ES-I3 (cell line): ENCODE data around the gene MTUS2.

ENCODE experiments used
- H3K36me3 ChIP-seq: 2 replicates; pipeline ENCODE4 v1.6.1; 2013; ENCODE audit warnings: mild to moderate bottlenecking, low read length, control low read depth, moderate library complexity; ENCODE audit not compliant: insufficient read depth
- H3K4me1 ChIP-seq: 2 replicates; pipeline ENCODE4 v1.6.1; 2013; ENCODE audit warnings: mild to moderate bottlenecking, control low read depth, low read length; ENCODE audit not compliant: insufficient read depth
- H3K9ac ChIP-seq: 2 replicates; pipeline ENCODE4 v1.6.1; 2013; ENCODE audit warnings: low read depth, mild to moderate bottlenecking, low read length, moderate library complexity
- H3K9me3 ChIP-seq: 2 replicates; pipeline ENCODE4 v1.6.1; 2013; ENCODE audit warnings: mild to moderate bottlenecking, low read length, moderate library complexity; ENCODE audit not compliant: control insufficient read depth, insufficient read depth

MTUS2 gene

GRCh38 chr13:29050719-29051118 is 230.6 kb downstream of the MTUS2 start:
- Histone ChIP-seq H3K36me3 (no peaks in the 10 kb centered on the region), H3K9me3 (no peaks in the 10 kb centered on the region), H3K4me1 (no peaks in the 10 kb centered on the region), H3K9ac (no peak overlapping the region)

- H3K9ac ChIP-seq: no peak overlapping the region
- H3K4me1 ChIP-seq: no peaks in the 10 kb centered on the region
- no peaks in the 10 kb centered on the region for H3K36me3 ChIP-seq
- no peaks in the 10 kb centered on the region for H3K9me3 ChIP-seq
These were observed 239.7 kb downstream of the MTUS2 start for GRCh38 chr13:29059800-29060199.

DNA sequence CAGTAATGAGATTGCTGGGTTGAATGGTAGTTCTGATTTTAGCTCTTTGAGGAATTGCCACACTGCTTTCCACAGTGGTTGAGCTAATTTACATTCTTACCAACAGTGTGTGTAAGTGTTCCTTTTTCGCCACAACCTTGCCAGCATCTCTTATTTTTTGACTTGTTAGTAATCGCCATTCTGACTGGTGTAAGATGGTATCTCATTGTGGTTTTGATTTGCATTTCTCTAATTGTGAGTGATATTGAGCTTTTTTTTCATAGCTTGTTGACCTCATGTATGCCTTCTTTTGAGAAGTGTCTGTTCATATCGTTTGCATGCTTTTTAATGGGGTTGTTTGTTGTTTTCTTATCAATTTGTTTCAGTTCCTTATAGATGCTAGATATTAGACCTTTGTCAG is 245.0 kb downstream of the MTUS2 start:
- H3K4me1 ChIP-seq: no peaks in the 10 kb centered on the region
- H3K36me3 ChIP-seq: no peaks in the 10 kb centered on the region
- H3K9ac ChIP-seq: no peak overlapping the region
- no peaks in the 10 kb centered on the region for H3K9me3 ChIP-seq

DNA sequence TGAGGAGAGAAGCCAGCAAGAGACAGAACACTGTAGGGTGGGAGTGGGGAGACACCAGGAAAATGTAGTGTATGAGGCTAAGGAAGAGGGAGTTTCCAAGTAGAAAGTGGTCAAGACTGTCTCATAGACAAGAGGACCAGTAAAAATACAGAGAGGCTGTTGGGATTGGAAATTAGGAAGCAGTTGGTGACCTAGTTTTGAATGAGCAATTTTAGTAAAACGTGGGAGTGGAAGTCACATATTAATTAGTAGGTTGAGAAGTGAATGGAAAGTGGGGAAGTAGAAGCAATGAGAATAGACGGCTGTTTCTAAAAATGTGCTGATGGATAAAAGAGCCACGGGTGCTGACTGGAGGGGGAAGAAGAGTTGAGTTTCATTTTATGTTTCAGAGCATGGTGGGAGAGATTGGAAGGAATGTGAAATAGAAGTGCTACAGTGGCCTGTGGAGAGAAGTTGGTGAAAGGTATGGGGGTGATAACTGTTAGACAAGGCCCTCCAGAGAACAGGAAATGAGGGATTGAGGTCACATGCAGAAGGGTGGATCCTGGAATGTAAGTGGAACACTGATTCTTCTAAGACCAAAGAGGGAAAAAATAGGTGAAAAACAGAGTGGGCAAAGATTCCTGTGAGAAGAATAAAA is 247.3 kb downstream of the MTUS2 start:
- Histone ChIP-seq H3K9me3 (no peaks in the 10 kb centered on the region), H3K9ac (no peak overlapping the region), H3K4me1 (no peaks in the 10 kb centered on the region), H3K36me3 (no peaks in the 10 kb centered on the region)

DNA sequence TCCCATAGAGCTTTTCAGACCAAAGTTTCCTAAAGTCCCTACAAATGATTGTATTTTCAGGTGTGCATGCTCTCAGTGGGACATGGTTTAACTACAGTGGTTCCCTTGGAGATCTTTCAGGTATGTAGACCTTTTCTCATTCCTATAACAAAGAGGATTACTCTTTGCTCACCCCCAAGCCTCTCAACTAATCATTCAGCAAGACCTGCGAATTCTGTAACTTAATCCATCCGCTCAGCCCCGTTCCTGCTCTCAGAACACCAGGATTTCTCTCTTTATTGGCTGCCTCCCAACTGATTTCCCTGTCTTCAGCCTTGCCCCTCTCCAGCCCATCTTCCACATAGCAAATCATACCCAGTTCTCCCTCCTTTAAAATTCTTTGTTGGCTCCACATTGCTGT is 253.6 kb downstream of the MTUS2 start:
- Histone ChIP-seq H3K9me3 (no peaks in the 10 kb centered on the region), H3K4me1 (no peaks in the 10 kb centered on the region), H3K9ac (no peak overlapping the region), H3K36me3 (no peaks in the 10 kb centered on the region)

GRCh38 chr13:29077051-29077813 is 257.1 kb downstream of the MTUS2 start:
- no peaks in the 10 kb centered on the region for H3K36me3 ChIP-seq
- no peaks in the 10 kb centered on the region for H3K4me1 ChIP-seq
- no peaks in the 10 kb centered on the region for H3K9me3 ChIP-seq
- no peak overlapping the region for H3K9ac ChIP-seq

GRCh38 chr13:29081036-29081435 is 260.9 kb downstream of the MTUS2 start:
- Histone ChIP-seq H3K9me3 (no peaks in the 10 kb centered on the region), H3K4me1 (no peaks in the 10 kb centered on the region), H3K36me3 (no peaks in the 10 kb centered on the region), H3K9ac (no peak overlapping the region)

DNA sequence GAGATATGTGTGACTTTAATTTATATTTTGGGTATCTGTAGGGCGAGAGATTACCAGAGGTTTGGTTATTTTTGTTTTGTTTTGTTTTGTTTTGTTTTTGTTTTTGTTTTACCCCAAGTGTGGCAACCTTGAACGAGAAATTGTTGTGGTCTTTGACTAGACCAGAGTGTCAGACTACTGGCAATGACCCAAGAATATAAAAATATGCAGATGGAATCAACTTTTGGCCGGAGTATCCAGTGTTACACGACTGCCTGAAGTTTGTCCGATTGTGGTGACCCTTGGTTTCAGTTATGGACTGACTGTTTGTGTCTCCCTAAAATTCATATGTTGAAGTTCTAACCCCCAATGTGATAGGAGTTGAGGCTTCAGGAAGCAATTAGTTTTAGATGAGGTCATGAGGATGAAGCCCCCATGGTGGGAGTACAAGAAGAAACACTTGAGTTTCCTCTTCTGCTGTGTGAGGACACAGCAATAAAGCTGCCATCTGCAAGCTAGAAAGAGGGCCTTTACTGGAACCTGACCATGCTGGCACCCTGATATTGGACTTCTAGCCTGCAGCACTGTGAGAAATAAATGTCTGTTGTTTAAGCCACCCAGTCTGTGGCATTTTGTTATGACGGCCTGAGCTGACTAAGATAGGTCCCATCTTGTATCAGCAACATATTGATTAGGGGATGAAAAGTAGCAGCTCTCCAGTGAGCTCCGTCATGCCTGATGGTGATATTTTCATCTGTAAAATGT is 261.7 kb downstream of the MTUS2 start:
- Histone ChIP-seq H3K36me3 (no peaks in the 10 kb centered on the region), H3K9me3 (no peaks in the 10 kb centered on the region), H3K4me1 (no peaks in the 10 kb centered on the region), H3K9ac (no peak overlapping the region)

DNA sequence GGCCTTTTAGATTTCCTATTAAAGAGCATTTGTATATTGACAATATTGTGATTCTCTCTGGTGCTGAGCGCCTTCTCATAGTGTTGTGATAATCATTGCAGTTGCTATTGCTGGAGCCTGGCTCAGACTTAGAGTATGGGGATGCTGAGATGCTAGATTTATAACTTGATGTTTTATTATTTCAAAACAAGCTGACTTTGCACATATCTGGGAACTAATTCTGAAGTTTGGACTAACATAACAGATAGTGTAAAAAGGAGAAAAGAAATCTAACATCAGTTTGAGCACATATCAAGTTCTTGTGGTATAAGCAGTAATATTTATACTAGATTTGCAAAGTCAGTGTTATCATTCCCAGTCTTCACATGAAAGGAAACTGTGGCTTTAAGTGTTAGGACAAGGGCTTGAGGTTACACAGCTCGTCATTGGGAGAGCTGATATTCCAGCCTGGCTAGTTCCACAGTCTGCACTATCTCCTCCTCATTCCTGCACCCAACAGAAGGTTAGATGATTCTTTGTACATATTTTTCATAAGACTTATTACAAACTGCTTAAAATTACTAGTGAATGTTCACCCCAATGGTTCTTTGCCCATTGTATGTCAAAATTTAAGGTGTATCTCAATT is 279.8 kb downstream of the MTUS2 start:
- H3K9me3 ChIP-seq: no peaks in the 10 kb centered on the region

GRCh38 chr13:29100758-29101157 is 280.6 kb downstream of the MTUS2 start:
- Histone ChIP-seq H3K9ac (no peak overlapping the region), H3K4me1 (no peaks in the 10 kb centered on the region), H3K9me3 (no peaks in the 10 kb centered on the region), H3K36me3 (no peaks in the 10 kb centered on the region)

More for the DNA sequence above, 279.8 kb downstream of the MTUS2 start:
- Histone ChIP-seq H3K9ac (no peak overlapping the region), H3K36me3 (no peaks in the 10 kb centered on the region), H3K4me1 (no peaks in the 10 kb centered on the region)

DNA sequence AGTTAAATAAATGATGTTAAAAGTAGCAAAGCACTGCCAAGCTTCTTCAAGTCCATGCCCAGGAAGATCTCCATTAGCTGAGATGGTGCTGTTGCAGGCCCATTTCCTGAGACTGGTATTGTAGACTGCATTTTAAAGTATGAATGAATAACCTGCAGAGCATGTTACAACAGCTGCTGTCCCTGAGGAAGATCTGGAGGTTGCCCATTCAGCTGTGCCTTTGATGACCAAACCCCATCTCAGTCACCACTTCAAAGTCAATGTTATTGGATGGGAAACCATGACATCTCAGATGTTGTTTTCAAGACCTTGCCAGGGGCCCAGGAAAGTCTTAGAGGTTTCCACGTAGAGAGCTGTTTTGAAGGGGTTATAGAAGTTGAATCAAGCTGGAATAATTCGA is 281.3 kb downstream of the MTUS2 start:
- Histone ChIP-seq H3K36me3 (no peaks in the 10 kb centered on the region), H3K9me3 (no peaks in the 10 kb centered on the region), H3K4me1 (no peaks in the 10 kb centered on the region), H3K9ac (no peak overlapping the region)

- H3K36me3 ChIP-seq: no peaks in the 10 kb centered on the region
- H3K4me1 ChIP-seq: no peaks in the 10 kb centered on the region
- no peaks in the 10 kb centered on the region for H3K9me3 ChIP-seq
- no peak overlapping the region for H3K9ac ChIP-seq
These were observed 281.8 kb downstream of the MTUS2 start for GRCh38 chr13:29101905-29102304.

GRCh38 chr13:29103065-29103800 is 283.1 kb downstream of the MTUS2 start:
- Histone ChIP-seq H3K4me1 (no peaks in the 10 kb centered on the region), H3K9ac (no peak overlapping the region), H3K9me3 (no peaks in the 10 kb centered on the region), H3K36me3 (no peaks in the 10 kb centered on the region)

- no peaks in the 10 kb centered on the region for H3K36me3 ChIP-seq
- H3K9ac ChIP-seq: no peak overlapping the region
- H3K9me3 ChIP-seq: no peaks in the 10 kb centered on the region
- no peaks in the 10 kb centered on the region for H3K4me1 ChIP-seq
These were observed 284.3 kb downstream of the MTUS2 start for GRCh38 chr13:29104461-29104860.
